WTC11 (cell line): Measurements from ENCODE around the gene BCKDHA. TPM values are rescaled to one million over a fixed set of nuclear protein-coding genes. Genes with fewer than 3 reads are reported as not detected.

Experiments
- ATAC-seq: fragments of 200-7000 bp; cut with Tn5 transposase; 2 replicates; pipeline ENCODE4 v1.10.0; 2021; ENCODE audit warnings: mild to moderate bottlenecking, moderate library complexity
- CTCF ChIA-PET: fragments of 300-600 bp; sonication (Branson Sonifier 250); formaldehyde crosslinking; loops from one replicate; lab custom pipeline; 2021; ENCODE audit warnings: antibody characterized with exemption; lab: Charles Lee
- POLR2A ChIA-PET: fragments of 350-600 bp; sonication (Branson Sonifier 250); formaldehyde crosslinking; loops from one replicate; lab custom pipeline; 2021; ENCODE audit warnings: antibody characterized with exemption; lab: Charles Lee
- DNase-seq: peaks from one replicate; pipeline ENCODE4 v3.0.0; 2021; ENCODE audit warnings: low spot score
- H3K27ac Mint-ChIP-seq: 2 replicates; pipeline ENCODE4 v1.8.0; 2021; ENCODE audit warnings: mixed read lengths
- H3K27me3 Mint-ChIP-seq: 2 replicates; pipeline ENCODE4 v1.8.0; 2021; ENCODE audit warnings: low read depth, mild to moderate bottlenecking, moderate library complexity, mixed read lengths
- H3K36me3 Mint-ChIP-seq: 2 replicates; pipeline ENCODE4 v1.8.0; 2021; ENCODE audit warnings: mixed read lengths
- H3K4me1 Mint-ChIP-seq: 2 replicates; pipeline ENCODE4 v1.8.0; 2022; ENCODE audit warnings: mixed read lengths
- H3K4me3 Mint-ChIP-seq: 2 replicates; pipeline ENCODE4 v1.8.0; 2021; ENCODE audit warnings: mild to moderate bottlenecking, moderate library complexity, mixed read lengths
- H3K9me3 Mint-ChIP-seq: 2 replicates; pipeline ENCODE4 v1.8.0; 2021; ENCODE audit warnings: mixed read lengths
- AFF4 ChIP-seq: sonication (generic); formaldehyde crosslinking; IDR thresholded peaks from 2 replicates; pipeline ENCODE4 v1.8.1; 2023; ENCODE audit warnings: mild to moderate bottlenecking, missing genetic modification reagents, borderline replicate concordance
- AR ChIP-seq: fragments of 250-450 bp; sonication (Bioruptor Pico); IDR thresholded peaks from 2 replicates; pipeline ENCODE4 v1.9.0; 2021; ENCODE audit warnings: mild to moderate bottlenecking
- ATF2 ChIP-seq: sonication (generic); formaldehyde crosslinking; IDR thresholded peaks from 2 replicates; pipeline ENCODE4 v1.8.1; 2022; ENCODE audit warnings: low read depth, missing genetic modification reagents, borderline replicate concordance
- CREB1 ChIP-seq: sonication (generic); formaldehyde crosslinking; IDR thresholded peaks from 2 replicates; pipeline ENCODE4 v1.8.0; 2023; ENCODE audit warnings: mild to moderate bottlenecking, missing genetic modification reagents
- E2F5 ChIP-seq: sonication (generic); formaldehyde crosslinking; IDR thresholded peaks from 2 replicates; pipeline ENCODE4 v1.8.1; 2022; ENCODE audit warnings: mild to moderate bottlenecking, moderate library complexity, missing genetic modification reagents
- ELF4 ChIP-seq: sonication (generic); formaldehyde crosslinking; IDR thresholded peaks from 2 replicates; pipeline ENCODE4 v1.8.1; 2022; ENCODE audit warnings: low read depth, mild to moderate bottlenecking, moderate library complexity, missing genetic modification reagents
- EMX1 ChIP-seq: fragments of 250-450 bp; sonication (Bioruptor Pico); IDR thresholded peaks from 2 replicates; pipeline ENCODE4 v1.8.0; 2021; ENCODE audit warnings: mild to moderate bottlenecking
- ERG ChIP-seq: fragments of 250-450 bp; sonication (Bioruptor Pico); IDR thresholded peaks from 2 replicates; pipeline ENCODE4 v1.8.0; 2021; ENCODE audit warnings: mild to moderate bottlenecking
- GTF2I ChIP-seq: fragments of 250-450 bp; sonication (Bioruptor Pico); conservative IDR thresholded peaks from 2 replicates; pipeline ENCODE4 v1.4.0; 2021; ENCODE audit warnings: mild to moderate bottlenecking
- JAZF1 ChIP-seq: fragments of 250-450 bp; sonication (Bioruptor Pico); IDR thresholded peaks from 2 replicates; pipeline ENCODE4 v1.9.0; 2021; ENCODE audit warnings: moderate library complexity, mild to moderate bottlenecking, inconsistent platforms
- MAX ChIP-seq: sonication (generic); formaldehyde crosslinking; IDR thresholded peaks from 2 replicates; pipeline ENCODE4 v1.8.0; 2022; ENCODE audit warnings: mild to moderate bottlenecking, missing genetic modification reagents
- NR3C1 ChIP-seq: sonication (generic); formaldehyde crosslinking; conservative IDR thresholded peaks from 2 replicates; pipeline ENCODE4 v1.8.1; 2023; ENCODE audit warnings: low read depth, mild to moderate bottlenecking, missing genetic modification reagents
- PRDM15 ChIP-seq: sonication (generic); formaldehyde crosslinking; IDR thresholded peaks from 2 replicates; pipeline ENCODE4 v1.8.0; 2022; ENCODE audit warnings: missing genetic modification reagents
- RELA ChIP-seq: sonication (generic); formaldehyde crosslinking; IDR thresholded peaks from 2 replicates; pipeline ENCODE4 v1.8.1; 2022; ENCODE audit warnings: missing genetic modification reagents, mild to moderate bottlenecking, borderline replicate concordance
- RORB ChIP-seq: fragments of 250-450 bp; sonication (Bioruptor Pico); IDR thresholded peaks from 2 replicates; pipeline ENCODE4 v1.9.0; 2021; ENCODE audit warnings: mild to moderate bottlenecking
- ZBTB21 ChIP-seq: sonication (generic); formaldehyde crosslinking; IDR thresholded peaks from 2 replicates; pipeline ENCODE4 v1.8.1; 2023; ENCODE audit warnings: mild to moderate bottlenecking, missing genetic modification reagents, borderline replicate concordance
- ZBTB43 ChIP-seq: sonication (generic); formaldehyde crosslinking; IDR thresholded peaks from 2 replicates; pipeline ENCODE4 v1.8.1; 2023; ENCODE audit warnings: mild to moderate bottlenecking, missing genetic modification reagents
- ZNF263 ChIP-seq: sonication (generic); formaldehyde crosslinking; IDR thresholded peaks from 2 replicates; pipeline ENCODE4 v1.8.1; 2022; ENCODE audit warnings: low read depth, mild to moderate bottlenecking, moderate library complexity, missing genetic modification reagents
- total RNA-seq: library from RNA; stranded (reverse); gene quantifications from 3 replicates; pipeline ENCODE4 v1.2.3, GENCODE V29; 2021

Gene BCKDHA
- total RNA-seq, 1 experiment from 2014 or later: 18.8 TPM

- ATAC-seq (no peak), DNase-seq (no peak)
- peaks cover 6% of the 10 kb centered on the region; the same call in 1 of the 2 replicates for H3K4me1 Mint-ChIP-seq
- POLR2A ChIA-PET: no interaction called here
- no peaks in the 10 kb centered on the region for H3K36me3 Mint-ChIP-seq
- no peak for TF ChIP-seq ERG (CRISPR knock-in tag)
- no peak for TF ChIP-seq RORB (CRISPR knock-in tag)
- no peak for TF ChIP-seq ELF4 (CRISPR knock-in tag)
- no peak for TF ChIP-seq MAX (CRISPR knock-in tag)
- no peak for TF ChIP-seq PRDM15
- TF ChIP-seq ZBTB43: no peak
- TF ChIP-seq JAZF1 (CRISPR knock-in tag): no peak
- TF ChIP-seq RELA (CRISPR knock-in tag): no peak
- no peak for TF ChIP-seq AFF4 (CRISPR knock-in tag)
- TF ChIP-seq CREB1 (CRISPR knock-in tag): no peak
- TF ChIP-seq GTF2I (CRISPR knock-in tag): no peak
- no peak for TF ChIP-seq NR3C1
- TF ChIP-seq ATF2: no peak
- TF ChIP-seq ZBTB21: no peak
- no peak for TF ChIP-seq EMX1
- TF ChIP-seq E2F5: no peak
- no peak for TF ChIP-seq ZNF263 (CRISPR knock-in tag)
- no peak for TF ChIP-seq AR (CRISPR knock-in tag)
- no peaks in the 10 kb centered on the region for H3K9me3 Mint-ChIP-seq
- no peak overlapping the region for H3K27ac Mint-ChIP-seq
- no peak overlapping the region for H3K4me3 Mint-ChIP-seq
- H3K27me3 Mint-ChIP-seq: no peaks in the 10 kb centered on the region
- CTCF ChIA-PET: no interaction called here
Observed at GRCh38 chr19:41367848-41368301, 29.7 kb upstream of the BCKDHA start.
